Natural killer cell (primary cell): ENCODE results near the gene VOPP1. TPM values are rescaled to one million over a fixed set of nuclear protein-coding genes. Genes with fewer than 3 reads are reported as not detected.

Source experiments
- ATAC-seq, 3 donors: fragments of 150-1000 bp in 2 of 3; fragments of 200-7000 bp in 1 of 3; cut with Tn5 transposase; 1 replicate in 1 of 3; 2 replicates in 2 of 3; pipeline ENCODE4 v1.10.0; 2021; ENCODE audit warnings: mild to moderate bottlenecking in 2 of 3, moderate library complexity in 2 of 3
- DNase-seq, 2 donors: peaks; one replicate each; pipeline versions ENCODE4 v3.0.0 to v3.0.0-alpha.2; 2013 to 2021; ENCODE audit warnings: mixed read lengths in 1 of 2
- H3K27ac ChIP-seq: one replicate; pipeline ENCODE4 v1.5.1; 2013; ENCODE audit warnings: mild to moderate bottlenecking, low read length
- H3K27me3 ChIP-seq: one replicate; pipeline ENCODE4 v1.6.1; 2013; ENCODE audit warnings: low read length; ENCODE audit not compliant: control insufficient read depth, insufficient read depth
- H3K36me3 ChIP-seq: one replicate; pipeline ENCODE4 v1.6.1; 2013; ENCODE audit warnings: low read length; ENCODE audit not compliant: control insufficient read depth, insufficient read depth
- H3K4me1 ChIP-seq: one replicate; pipeline ENCODE4 v1.6.1; 2013; ENCODE audit warnings: low read length; ENCODE audit not compliant: control insufficient read depth, insufficient read depth
- H3K4me3 ChIP-seq: one replicate; pipeline ENCODE4 v1.5.1; 2013; ENCODE audit warnings: low read length
- H3K9me3 ChIP-seq: one replicate; pipeline ENCODE4 v1.6.1; 2013; ENCODE audit warnings: low read length; ENCODE audit not compliant: control insufficient read depth, insufficient read depth
- H3K27ac Mint-ChIP-seq, 2 donors: one replicate each; pipeline ENCODE4 v1.8.0; 2022; ENCODE audit warnings: mild to moderate bottlenecking in 2 of 2, mixed read lengths in 2 of 2, moderate library complexity in 1 of 2
- H3K27me3 Mint-ChIP-seq, 2 donors: one replicate each; pipeline ENCODE4 v1.8.0; 2022; ENCODE audit warnings: low read depth in 2 of 2, mixed read lengths in 2 of 2
- H3K36me3 Mint-ChIP-seq: one replicate; pipeline ENCODE4 v1.8.0; 2022; ENCODE audit warnings: mixed read lengths
- H3K4me1 Mint-ChIP-seq, 2 donors: one replicate each; pipeline ENCODE4 v1.8.0; 2022; ENCODE audit warnings: mixed read lengths in 2 of 2
- H3K4me3 Mint-ChIP-seq: one replicate; pipeline ENCODE4 v1.8.0; 2022; ENCODE audit warnings: mild to moderate bottlenecking, moderate library complexity, mixed read lengths
- H3K9me3 Mint-ChIP-seq, 2 donors: one replicate each; pipeline ENCODE4 v1.8.0; 2022; ENCODE audit warnings: mixed read lengths in 2 of 2
- WGBS: methylation state at CpG from one replicate; pipeline ENCODE4 v1.1.7; 2013; ENCODE audit warnings: missing lambda C conversion rate; ENCODE audit not compliant: insufficient coverage; 5-methylcytosine and 5-hydroxymethylcytosine counted together
- intact Hi-C: fragments of 100-400 bp; cut with micrococcal nuclease; formaldehyde crosslinking; loops from one replicate; pipeline ENCODE4 v1.14.2; 2022
- total RNA-seq, 4 donors: library from RNA; stranded (reverse); fragments of 120-200 nt in 1 of 4; gene quantifications; one replicate each; pipeline versions ENCODE4 v1.2.3 to v1.2.4, GENCODE V29; 2013 to 2022
- TF ChIP-seq, protein P1 (sequence below): fragments of 200-600 bp; IDR thresholded peaks from one replicate; pipeline ENCODE4 v1.8.0; 2022; ENCODE audit warnings: antibody characterized with exemption

Gene VOPP1
- total RNA-seq, 3 donors from 2014 or later (not counting 1 experiment from before 2014, with no cell fraction given), result 79.3 to 115 (median 110) TPM

GRCh38 chr7:55493408-55493807, 78.9 kb downstream of the VOPP1 start:
- Histone ChIP-seq H3K27ac (no peak overlapping the region), H3K4me3 (no peak overlapping the region), H3K36me3 (peaks cover 44% of the 10 kb centered on the region), H3K9me3 (no peaks in the 10 kb centered on the region), H3K4me1 (peaks cover 28% of the 10 kb centered on the region), H3K27me3 (no peaks in the 10 kb centered on the region)
- Mint-ChIP-seq H3K4me3 (no peak overlapping the region), H3K27ac (peak overlapping the region in 1 of 2 donors; percentile 12), H3K9me3 (no peaks in the 10 kb centered on the region), H3K27me3 (no peaks in the 10 kb centered on the region), H3K4me1 (peaks cover 51 to 66% of the 10 kb centered on the region in 2 donors), H3K36me3 (peaks cover 5% of the 10 kb centered on the region)
- 94% methylated on average over 6 of the region's 7 CpGs for WGBS
- DNase-seq (no peak), ATAC-seq (no peak)
- intact Hi-C loops, result no loop called here
- TF ChIP-seq, protein P1, sequence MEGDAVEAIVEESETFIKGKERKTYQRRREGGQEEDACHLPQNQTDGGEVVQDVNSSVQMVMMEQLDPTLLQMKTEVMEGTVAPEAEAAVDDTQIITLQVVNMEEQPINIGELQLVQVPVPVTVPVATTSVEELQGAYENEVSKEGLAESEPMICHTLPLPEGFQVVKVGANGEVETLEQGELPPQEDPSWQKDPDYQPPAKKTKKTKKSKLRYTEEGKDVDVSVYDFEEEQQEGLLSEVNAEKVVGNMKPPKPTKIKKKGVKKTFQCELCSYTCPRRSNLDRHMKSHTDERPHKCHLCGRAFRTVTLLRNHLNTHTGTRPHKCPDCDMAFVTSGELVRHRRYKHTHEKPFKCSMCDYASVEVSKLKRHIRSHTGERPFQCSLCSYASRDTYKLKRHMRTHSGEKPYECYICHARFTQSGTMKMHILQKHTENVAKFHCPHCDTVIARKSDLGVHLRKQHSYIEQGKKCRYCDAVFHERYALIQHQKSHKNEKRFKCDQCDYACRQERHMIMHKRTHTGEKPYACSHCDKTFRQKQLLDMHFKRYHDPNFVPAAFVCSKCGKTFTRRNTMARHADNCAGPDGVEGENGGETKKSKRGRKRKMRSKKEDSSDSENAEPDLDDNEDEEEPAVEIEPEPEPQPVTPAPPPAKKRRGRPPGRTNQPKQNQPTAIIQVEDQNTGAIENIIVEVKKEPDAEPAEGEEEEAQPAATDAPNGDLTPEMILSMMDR, result no peak

DNA sequence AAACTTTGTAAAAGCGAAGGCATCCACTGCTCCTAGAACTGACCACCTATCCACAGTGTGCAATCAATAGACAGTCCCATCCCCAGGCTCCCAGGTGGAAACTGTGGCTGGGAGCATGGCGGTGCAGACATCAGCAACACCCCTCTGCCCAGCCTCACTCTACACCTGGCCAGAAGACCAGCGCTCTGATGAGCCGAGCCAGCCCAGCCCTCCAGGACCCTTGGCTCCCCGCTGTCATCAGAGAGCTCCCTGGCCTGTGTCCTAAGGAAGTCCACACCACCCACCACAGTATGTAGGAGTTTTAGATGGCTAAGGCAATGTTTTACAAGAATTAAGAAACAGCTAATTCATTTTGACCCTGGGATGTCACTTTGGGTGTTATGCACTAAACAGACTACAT, 81.0 kb downstream of the VOPP1 start:
- Histone ChIP-seq H3K4me1 (peaks cover 17% of the 10 kb centered on the region), H3K4me3 (no peak overlapping the region), H3K36me3 (peaks cover 42% of the 10 kb centered on the region), H3K9me3 (no peaks in the 10 kb centered on the region), H3K27ac (no peak overlapping the region), H3K27me3 (no peaks in the 10 kb centered on the region)
- DNase-seq, result no peak
- 99% methylated on average over 4 of the region's 5 CpGs for WGBS
- TF ChIP-seq, protein P1, result no peak
- H3K4me1 Mint-ChIP-seq, result peaks cover 48 to 69% of the 10 kb centered on the region in 2 donors
- ATAC-seq, result no peak
- intact Hi-C loops, result no loop called here
- peaks cover 5% of the 10 kb centered on the region for H3K36me3 Mint-ChIP-seq
- H3K4me3 Mint-ChIP-seq, result no peak overlapping the region
- H3K27ac Mint-ChIP-seq, result peak overlapping the region in 1 of 2 donors; percentile 9
- H3K27me3 Mint-ChIP-seq, result no peaks in the 10 kb centered on the region
- no peaks in the 10 kb centered on the region for H3K9me3 Mint-ChIP-seq

GRCh38 chr7:55490099-55490498, 82.2 kb downstream of the VOPP1 start:
- Histone ChIP-seq H3K4me3 (no peak overlapping the region), H3K9me3 (no peaks in the 10 kb centered on the region), H3K36me3 (peaks cover 36% of the 10 kb centered on the region), H3K27me3 (no peaks in the 10 kb centered on the region), H3K4me1 (peaks cover 16% of the 10 kb centered on the region), H3K27ac (no peak overlapping the region)
- H3K27me3 Mint-ChIP-seq, result no peaks in the 10 kb centered on the region
- peaks cover 5% of the 10 kb centered on the region for H3K36me3 Mint-ChIP-seq
- DNase-seq (no peak), ATAC-seq (no peak)
- 97% methylated on average over 5 of the region's 5 CpGs for WGBS
- no peak overlapping the region for H3K4me3 Mint-ChIP-seq
- intact Hi-C loops, result no loop called here
- H3K27ac Mint-ChIP-seq, result peak overlapping the region in 1 of 2 donors; percentile 59
- peaks cover 45 to 64% of the 10 kb centered on the region in 2 donors for H3K4me1 Mint-ChIP-seq
- TF ChIP-seq, protein P1, result no peak
- no peaks in the 10 kb centered on the region for H3K9me3 Mint-ChIP-seq

DNA sequence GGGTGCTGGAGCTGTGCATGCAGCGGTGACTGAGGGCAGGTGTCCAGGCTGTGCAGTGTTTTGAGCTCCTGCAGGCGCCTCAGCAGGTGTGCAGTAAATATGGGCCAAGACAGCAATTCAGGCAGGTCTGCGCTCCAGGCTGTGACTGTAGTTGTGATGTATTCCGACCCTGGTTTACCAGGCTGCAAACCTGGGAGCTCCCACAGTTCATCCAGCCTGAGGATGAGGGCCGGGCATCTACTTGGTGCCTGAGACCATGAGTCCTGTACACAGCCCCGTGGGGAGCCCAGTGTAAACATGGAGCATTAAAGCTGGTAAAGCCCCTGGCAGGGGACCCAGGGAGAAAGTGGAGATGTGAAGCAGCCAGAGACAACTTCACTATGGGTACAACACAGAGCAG, 82.8 kb downstream of the VOPP1 start:
- intact Hi-C loops, result no loop called here
- Histone ChIP-seq H3K27ac (no peak overlapping the region), H3K36me3 (peaks cover 36% of the 10 kb centered on the region), H3K27me3 (no peaks in the 10 kb centered on the region), H3K4me1 (peaks cover 16% of the 10 kb centered on the region), H3K4me3 (no peak overlapping the region), H3K9me3 (no peaks in the 10 kb centered on the region)
- Mint-ChIP-seq H3K27ac (peak overlapping the region in 1 of 2 donors; percentile 59), H3K4me3 (no peak overlapping the region), H3K27me3 (no peaks in the 10 kb centered on the region), H3K4me1 (peaks cover 49 to 66% of the 10 kb centered on the region in 2 donors), H3K9me3 (no peaks in the 10 kb centered on the region), H3K36me3 (peaks cover 5% of the 10 kb centered on the region)
- TF ChIP-seq, protein P1, result no peak
- ATAC-seq (no peak), DNase-seq (no peak)
- WGBS, result 97% methylated on average over 6 of the region's 6 CpGs
